Measurements from ENCODE around the gene AFMID.
"Not testable (repeated sequence)": the region's sequence is repeated elsewhere in the genome, so short reads cannot be mapped to it uniquely, and the experiment has no call there.

The AFMID gene

GRCh38 chr17:78154903-78155811, 32.0 kb upstream of the AFMID start:
- peak; percentile 73 to 85 for DNase-seq

DNA sequence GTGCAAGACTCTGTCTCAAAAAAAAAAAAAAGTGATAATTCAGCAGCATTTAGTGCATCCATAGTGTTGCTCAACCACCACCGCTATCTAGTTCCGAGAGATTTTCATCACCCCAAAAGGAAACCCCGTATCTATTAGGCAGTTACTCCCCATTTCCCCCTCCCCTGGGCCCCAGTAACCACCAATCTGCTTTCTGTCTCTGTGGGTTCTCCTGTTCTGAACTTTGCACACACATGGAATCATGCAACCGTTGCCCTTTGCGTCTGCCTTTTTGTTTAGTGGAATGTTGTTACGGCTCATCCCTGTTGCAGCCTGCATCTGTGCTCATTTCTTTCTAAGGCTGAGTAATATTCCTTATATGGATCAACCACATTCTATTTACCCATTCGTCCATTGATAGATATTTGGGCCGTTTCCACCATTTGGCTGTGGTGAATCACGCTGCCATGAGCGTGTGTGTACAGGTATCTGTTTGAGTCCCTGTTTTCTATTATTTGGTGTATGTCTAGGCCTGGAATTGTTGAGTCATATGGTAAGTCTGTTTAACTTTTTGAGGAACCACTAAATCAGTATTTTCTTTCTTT, 27.5 kb upstream of the AFMID start:
- DNase-seq, result peak; percentile 69 to 80

DNA sequence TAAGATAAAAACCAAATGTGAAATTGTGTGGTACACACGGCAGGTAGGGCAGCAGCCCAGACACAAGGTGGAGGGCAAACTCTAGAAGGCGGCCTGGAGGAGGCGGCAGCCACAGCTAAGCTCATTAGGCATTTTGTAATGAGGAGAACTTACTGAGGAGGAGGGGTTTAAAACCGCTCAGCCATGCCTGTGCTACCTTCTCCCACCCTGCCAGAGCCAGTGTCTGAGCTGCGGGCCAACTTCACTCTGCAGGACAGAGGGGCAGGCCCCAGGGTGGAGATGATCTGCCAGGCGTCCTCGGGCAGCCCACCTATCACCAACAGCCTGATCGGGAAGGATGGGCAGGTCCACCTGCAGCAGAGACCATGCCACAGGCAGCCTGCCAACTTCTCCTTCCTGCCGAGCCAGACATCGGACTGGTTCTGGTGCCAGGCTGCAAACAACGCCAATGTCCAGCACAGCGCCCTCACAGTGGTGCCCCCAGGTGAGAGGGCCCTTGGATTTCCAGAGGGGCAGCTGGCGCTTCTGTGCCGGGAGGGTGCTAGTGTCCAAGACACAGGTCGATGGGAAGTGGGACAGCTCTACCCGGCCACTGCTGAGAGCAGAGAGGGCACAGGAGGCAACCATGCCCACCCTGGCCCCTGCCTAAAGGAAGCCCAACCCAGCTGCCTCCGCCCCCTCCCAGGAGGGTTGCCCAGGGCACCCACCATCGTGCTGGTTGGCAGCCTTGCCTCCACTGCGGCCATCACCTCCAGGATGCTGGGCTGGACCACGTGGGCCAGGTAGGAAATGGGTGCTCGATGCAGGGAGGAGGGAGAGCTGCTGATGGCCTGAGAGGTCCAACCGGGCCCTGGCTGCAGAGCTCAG, 23.0 kb upstream of the AFMID start:
- DNase-seq, result no peak

DNA sequence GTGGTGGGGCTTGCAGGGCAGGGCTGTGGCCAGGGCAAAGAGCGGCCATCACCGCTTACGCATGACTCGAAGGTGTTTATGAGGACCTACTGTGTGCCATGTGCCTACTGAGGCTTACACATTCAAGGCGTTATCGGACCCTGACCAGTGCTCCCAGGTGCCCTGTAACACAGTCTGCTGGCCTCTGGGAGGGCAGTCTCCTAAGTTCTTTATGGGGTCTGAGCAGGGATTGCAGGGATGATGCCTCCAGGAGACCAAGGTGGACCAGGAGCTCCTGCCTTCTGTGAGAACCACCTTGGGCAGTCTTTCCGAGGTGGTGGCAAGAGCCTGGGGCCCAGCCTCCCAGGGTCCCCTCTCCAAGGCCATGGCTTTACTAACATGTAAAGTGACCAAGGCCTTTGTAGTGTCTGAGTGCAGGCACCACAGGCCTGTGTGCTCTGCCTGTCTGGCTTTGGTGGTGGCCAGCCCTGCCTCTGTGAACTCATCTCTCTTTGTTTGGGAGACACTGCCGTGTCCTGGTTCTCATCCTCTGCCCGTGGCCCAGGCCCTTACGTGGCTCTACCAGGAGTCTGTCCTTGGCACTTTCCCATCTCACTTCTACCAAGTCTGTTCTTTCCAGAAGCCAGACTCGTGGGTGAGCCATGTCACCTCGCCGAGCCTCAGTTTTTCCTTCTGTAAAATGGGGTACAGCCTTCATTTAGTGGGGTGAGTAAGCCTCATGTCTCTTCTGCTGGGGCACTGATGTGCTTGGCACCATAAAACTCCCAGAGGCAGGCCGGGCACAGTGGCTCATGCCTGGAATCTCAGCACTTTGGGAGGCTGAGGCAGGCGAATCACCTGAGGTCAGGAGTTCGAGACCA, 22.2 kb upstream of the AFMID start:
- DNase-seq, result no peak

DNA sequence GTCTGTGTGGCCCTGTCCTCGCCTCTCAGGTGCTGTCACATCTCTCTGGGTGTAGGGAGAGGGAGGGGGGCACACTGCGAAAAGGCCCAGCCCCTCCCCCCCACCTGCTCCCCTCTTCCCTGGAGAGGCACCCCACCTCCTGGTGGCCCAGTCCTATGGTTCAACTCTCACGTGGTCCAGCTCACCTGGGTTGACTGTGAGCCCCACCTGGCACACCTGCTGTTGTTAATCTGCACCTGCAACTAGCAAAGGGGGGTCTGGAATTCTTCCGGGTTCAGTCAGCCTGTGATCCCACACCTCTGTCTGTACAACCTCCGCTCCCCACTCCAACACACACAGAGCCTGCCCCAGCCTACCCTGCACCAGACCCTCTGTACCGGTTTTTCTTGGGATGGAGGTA, 20.7 kb upstream of the AFMID start:
- no peak for DNase-seq

DNA sequence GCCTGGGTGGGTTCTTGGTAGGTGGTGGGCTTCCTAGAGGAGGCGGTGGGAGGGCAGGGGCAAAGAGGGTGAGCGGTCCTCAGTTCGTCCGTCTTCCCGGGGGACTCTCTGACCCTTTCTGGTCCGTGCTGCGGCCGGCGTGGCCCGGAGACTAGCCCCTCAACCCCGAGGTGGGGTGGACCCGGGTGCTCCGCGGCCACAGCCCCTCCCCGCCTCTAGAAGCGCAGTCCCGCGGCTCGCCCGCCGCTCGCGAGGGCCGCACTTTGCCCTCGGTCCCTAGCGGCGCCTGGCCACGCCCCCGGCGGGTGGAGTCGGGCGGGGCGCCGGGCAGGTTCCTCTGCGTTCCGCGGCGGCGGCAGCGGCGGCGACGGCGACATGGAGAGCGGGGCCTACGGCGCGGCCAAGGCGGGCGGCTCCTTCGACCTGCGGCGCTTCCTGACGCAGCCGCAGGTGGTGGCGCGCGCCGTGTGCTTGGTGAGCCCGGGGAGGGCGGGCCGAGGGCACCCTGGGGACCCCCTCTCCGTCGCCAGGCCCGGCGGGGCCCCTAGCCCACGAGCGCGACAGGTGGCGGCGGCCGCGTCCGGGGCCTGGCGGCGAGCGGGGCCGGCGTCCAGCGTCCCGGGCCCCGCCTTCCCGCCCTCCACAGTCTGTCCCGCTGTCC, 18.8 kb upstream of the AFMID start, which contains the start of gene SYNGR2:
Gene SYNGR2, plus strand, starts transcription at position 340 of the 661 bp plus-strand sequence. Its CDS starts 36 bp downstream, at position 376.
- peak; percentile 77 to 81 for DNase-seq

- DNase-seq, result peak in 1 of 2 experiments; percentile 62
These were observed 18.0 kb upstream of the AFMID start for GRCh38 chr17:78168903-78169793.

DNA sequence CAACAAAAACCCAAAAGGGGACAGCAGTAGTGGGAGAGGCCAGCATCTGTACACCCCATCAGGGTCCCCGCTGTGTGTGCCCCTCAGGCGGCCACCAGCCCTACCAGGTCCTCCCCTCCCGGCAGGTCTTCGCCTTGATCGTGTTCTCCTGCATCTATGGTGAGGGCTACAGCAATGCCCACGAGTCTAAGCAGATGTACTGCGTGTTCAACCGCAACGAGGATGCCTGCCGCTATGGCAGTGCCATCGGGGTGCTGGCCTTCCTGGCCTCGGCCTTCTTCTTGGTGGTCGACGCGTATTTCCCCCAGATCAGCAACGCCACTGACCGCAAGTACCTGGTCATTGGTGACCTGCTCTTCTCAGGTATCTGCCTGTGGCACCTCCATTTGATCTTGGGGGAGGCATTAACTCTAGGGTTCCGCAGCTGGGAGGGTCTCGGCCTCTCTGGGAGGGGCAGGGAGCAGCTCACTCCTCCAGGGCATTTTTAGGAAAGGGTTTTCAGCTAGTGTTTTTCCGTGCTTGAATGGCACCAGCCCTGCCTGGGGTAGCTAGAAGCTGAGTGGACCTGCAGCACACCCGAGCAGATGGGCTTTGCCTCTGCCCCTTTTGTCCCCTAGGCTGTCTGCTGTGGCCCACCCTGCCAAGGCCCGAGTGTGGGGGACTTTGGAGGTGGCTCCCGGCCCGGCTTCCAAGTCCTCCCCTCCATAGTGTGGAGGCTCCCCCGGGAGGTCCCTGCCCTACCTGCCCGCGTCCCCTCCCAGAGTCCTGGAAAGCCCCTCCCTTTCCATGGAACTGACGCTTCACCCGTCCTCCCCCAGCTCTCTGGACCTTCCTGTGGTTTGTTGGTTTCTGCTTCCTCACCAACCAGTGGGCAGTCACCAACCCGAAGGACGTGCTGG, 16.2 kb upstream of the AFMID start:
- DNase-seq, result no peak

DNA sequence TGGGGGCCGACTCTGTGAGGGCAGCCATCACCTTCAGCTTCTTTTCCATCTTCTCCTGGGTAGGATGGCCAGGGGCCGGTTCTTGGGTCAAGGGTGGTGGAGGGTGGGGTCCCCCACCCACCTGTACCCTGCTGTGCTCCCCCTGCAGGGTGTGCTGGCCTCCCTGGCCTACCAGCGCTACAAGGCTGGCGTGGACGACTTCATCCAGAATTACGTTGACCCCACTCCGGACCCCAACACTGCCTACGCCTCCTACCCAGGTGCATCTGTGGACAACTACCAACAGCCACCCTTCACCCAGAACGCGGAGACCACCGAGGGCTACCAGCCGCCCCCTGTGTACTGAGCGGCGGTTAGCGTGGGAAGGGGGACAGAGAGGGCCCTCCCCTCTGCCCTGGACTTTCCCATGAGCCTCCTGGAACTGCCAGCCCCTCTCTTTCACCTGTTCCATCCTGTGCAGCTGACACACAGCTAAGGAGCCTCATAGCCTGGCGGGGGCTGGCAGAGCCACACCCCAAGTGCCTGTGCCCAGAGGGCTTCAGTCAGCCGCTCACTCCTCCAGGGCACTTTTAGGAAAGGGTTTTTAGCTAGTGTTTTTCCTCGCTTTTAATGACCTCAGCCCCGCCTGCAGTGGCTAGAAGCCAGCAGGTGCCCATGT, 15.4 kb upstream of the AFMID start:
- not testable (repeated sequence) for DNase-seq

- peak; percentile 59 to 68 for DNase-seq
These were observed 14.7 kb upstream of the AFMID start for GRCh38 chr17:78172249-78173051.

- DNase-seq, result no peak
These were observed 14.0 kb upstream of the AFMID start for GRCh38 chr17:78173097-78173715.

DNA sequence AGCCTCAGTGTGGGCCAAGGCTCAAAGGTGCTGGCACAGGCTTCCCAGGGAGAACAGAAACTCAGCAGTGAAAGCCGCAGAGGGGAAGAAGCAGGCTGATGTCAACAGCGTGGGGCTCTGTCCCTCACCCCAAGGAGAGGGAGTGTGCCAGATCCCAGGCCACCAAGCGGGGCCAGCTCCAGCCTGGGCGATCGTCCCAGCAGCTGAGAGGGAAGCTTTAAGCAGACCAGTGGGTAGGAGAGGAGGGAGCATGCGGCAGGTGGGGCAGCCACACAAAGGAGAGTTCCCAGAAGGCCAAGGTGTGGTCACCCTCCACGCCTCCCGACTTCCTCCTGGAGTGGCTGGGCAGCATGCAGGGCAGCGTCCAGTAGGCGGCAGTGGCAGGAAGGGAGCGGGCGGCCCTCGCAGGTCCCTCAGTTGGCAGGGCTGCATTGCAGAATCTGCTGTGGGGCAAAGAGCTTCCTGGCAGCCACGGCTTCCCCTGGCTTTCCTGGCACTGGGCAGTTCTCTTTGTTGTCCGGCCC, 12.8 kb upstream of the AFMID start:
- DNase-seq, result no peak

- no peak for DNase-seq
These were observed 12.1 kb upstream of the AFMID start for GRCh38 chr17:78174870-78175642.

GRCh38 chr17:78175643-78175981, 11.6 kb upstream of the AFMID start:
- no peak for DNase-seq

DNA sequence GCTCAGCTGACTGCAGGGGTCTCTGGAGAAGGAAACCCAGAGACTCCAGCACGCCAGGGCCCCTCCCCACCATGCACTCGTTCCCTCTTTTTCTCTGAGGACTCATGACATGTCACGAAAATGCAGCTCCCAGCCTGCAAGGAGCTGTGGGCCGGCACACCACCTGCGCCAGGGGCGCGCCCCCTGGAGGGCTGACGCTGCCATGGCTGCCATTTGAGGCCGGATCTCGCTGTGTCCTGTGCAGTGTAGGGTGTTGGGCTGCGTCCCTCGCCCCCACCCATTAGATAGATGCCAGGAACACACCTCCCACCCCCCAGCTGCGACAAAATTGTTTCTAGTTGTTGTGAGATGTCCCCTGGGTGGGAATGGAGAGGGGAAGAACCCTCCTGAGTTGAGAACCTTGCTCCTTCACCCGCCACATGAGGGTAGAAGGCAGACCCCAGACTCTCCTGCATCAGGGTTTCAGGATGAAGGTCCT, 10.6 kb upstream of the AFMID start:
- peak; percentile 78 to 82 for DNase-seq

- no peak for DNase-seq
These were observed 7.8 kb upstream of the AFMID start for GRCh38 chr17:78179372-78179771.
